ENCODE measurements around the gene FBXL3.

FBXL3 gene

GRCh38 chr13:76958841-76959432 is 68.0 kb downstream of the FBXL3 start:
- Mint-ChIP-seq H3K9me3 (ENCODE audit: low read depth) (peaks cover 17% of the 10 kb centered on the region), H3K27ac (no peak overlapping the region), H3K27me3 (no peaks in the 10 kb centered on the region), H3K36me3 (peaks cover 11% of the 10 kb centered on the region), H3K4me3 (no peak overlapping the region), H3K4me1 (ENCODE audit: low read depth) (no peaks in the 10 kb centered on the region)

GRCh38 chr13:76955661-76956060 is 71.3 kb downstream of the FBXL3 start:
- H3K4me3 Mint-ChIP-seq = no peak overlapping the region
- H3K9me3 Mint-ChIP-seq (ENCODE audit: low read depth) = peaks cover 7% of the 10 kb centered on the region
- H3K27me3 Mint-ChIP-seq = peaks cover 1% of the 10 kb centered on the region
- no peak overlapping the region for H3K27ac Mint-ChIP-seq
- peaks cover 10% of the 10 kb centered on the region for H3K36me3 Mint-ChIP-seq
- H3K4me1 Mint-ChIP-seq (ENCODE audit: low read depth) = no peaks in the 10 kb centered on the region
